Stomach (tissue), 9 donors: Measurements from ENCODE around the gene SOX5. TPM values are rescaled to one million over a fixed set of nuclear protein-coding genes. Genes with fewer than 3 reads are reported as not detected.

Experiments
- DNase-seq, 2 donors: peaks; one replicate each; pipeline versions ENCODE4 v3.0.0 to v3.0.0-alpha.2; 2013 to 2019
- H3K27ac ChIP-seq, 5 donors: fragments of 200-600 bp in 4 of 5; sonication (generic) in 4 of 5; one replicate each; pipeline ENCODE4 v1.5.1; 2013 to 2019; ENCODE audit warnings: mild to moderate bottlenecking in 1 of 5, moderate library complexity in 1 of 5
- H3K27me3 ChIP-seq, 3 donors: fragments of 200-600 bp; sonication (generic); one replicate each; pipeline ENCODE4 v1.5.1; 2017 to 2019; ENCODE audit warnings: mixed run types in 1 of 3
- H3K36me3 ChIP-seq, 4 donors: fragments of 200-600 bp; sonication (generic); 1 replicate in 3 of 4; 2 replicates in 1 of 4; pipeline ENCODE4 v1.5.1; 2016 to 2019
- H3K4me1 ChIP-seq, 4 donors: fragments of 200-600 bp; sonication (generic); one replicate each; pipeline ENCODE4 v1.5.1; 2016 to 2019
- H3K4me3 ChIP-seq, 4 donors: fragments of 200-600 bp; sonication (generic) in 3 of 4; one replicate each; pipeline ENCODE4 v1.5.1; 2016 to 2019; ENCODE audit warnings: mild to moderate bottlenecking in 1 of 4
- H3K9me3 ChIP-seq, 4 donors: fragments of 200-600 bp; sonication (generic); one replicate each; pipeline ENCODE4 v1.5.1; 2016 to 2019
- CTCF ChIP-seq, 7 experiments: fragments of 450-650 bp in 4 of 7; fragments of 200-600 bp in 3 of 7; sonication (generic) in 3 of 7; IDR thresholded peaks; one replicate each; pipeline ENCODE4 v1.5.1; 2016 to 2019; ENCODE audit warnings: antibody characterized with exemption in 7 of 7, control low read depth in 2 of 7, mild to moderate bottlenecking in 1 of 7
- EP300 ChIP-seq: sonication (generic); formaldehyde crosslinking; IDR thresholded peaks from one replicate; pipeline ENCODE4 v1.6.1; 2017; ENCODE audit warnings: antibody characterized with exemption
- POLR2A ChIP-seq, 4 donors: fragments of 450-650 bp; IDR thresholded peaks; one replicate each; pipeline ENCODE4 v1.6.1; 2016; ENCODE audit warnings: antibody characterized with exemption in 4 of 4, control low read depth in 2 of 4, mild to moderate bottlenecking in 1 of 4, moderate library complexity in 1 of 4
- POLR2AphosphoS5 ChIP-seq, 3 donors: sonication (generic); formaldehyde crosslinking; IDR thresholded peaks; one replicate each; pipeline ENCODE4 v1.6.1; 2016; ENCODE audit warnings: antibody characterized with exemption in 3 of 3
- WGBS, 5 donors: extraction: QIAGEN DNeasy Blood & Tissue Kit in 3 of 5; methylation state at CpG; one replicate each; pipeline versions ENCODE4 v1.1.5 to v1.1.7; 2013 to 2018; 5-methylcytosine and 5-hydroxymethylcytosine counted together
- intact Hi-C: fragments of 100-400 bp; cut with DNase I; formaldehyde crosslinking; loops from one replicate; pipeline ENCODE4 v1.15.1; 2023; ENCODE audit warnings: low total_unique reads
- polyA plus RNA-seq, 3 donors: library from polyadenylated mRNA; stranded (reverse); fragments of 200-250 nt; gene quantifications; one replicate each; pipeline ENCODE4 v1.2.3, GENCODE V29; 2013
- total RNA-seq, 5 donors: library from RNA; depleted of rRNA; stranded (reverse); fragments of >200 nt; gene quantifications; one replicate each; pipeline versions ENCODE4 v1.1.0 to v1.2.3, GENCODE V29; 2014 to 2016
- donor health status: healthy with polysubstance abuse.
- donor health status: Bipolar disorder and iron deficiency.
- donor health status: healthy.

The SOX5 gene
- total and polyA plus RNA-seq, 8 donors: 0.85 to 57.2 (median 4.6) TPM

GRCh38 chr12:23699031-23699430 lies 250.4 kb downstream of the SOX5 start:
- no peak for TF ChIP-seq POLR2A (IDR thresholded peaks at IDR 0.05)
- TF ChIP-seq CTCF (IDR thresholded peaks at IDR 0.05): no peak
- TF ChIP-seq POLR2AphosphoS5 (IDR thresholded peaks at IDR 0.05): no peak
- TF ChIP-seq EP300: no peak

GRCh38 chr12:23694920-23695319 lies 254.6 kb downstream of the SOX5 start:
- H3K27me3 ChIP-seq: no peaks in the 10 kb centered on the region
- DNase-seq: no peak
- TF ChIP-seq EP300: no peak
- no peak for TF ChIP-seq POLR2AphosphoS5 (IDR thresholded peaks at IDR 0.05)
- TF ChIP-seq CTCF (IDR thresholded peaks at IDR 0.05): no peak
- TF ChIP-seq POLR2A (IDR thresholded peaks at IDR 0.05): no peak
- H3K36me3 ChIP-seq: no peaks in the 10 kb centered on the region
- H3K4me3 ChIP-seq: no peak overlapping the region
- no peak overlapping the region for H3K27ac ChIP-seq
- intact Hi-C loops: no loop called here
- H3K4me1 ChIP-seq: no peaks in the 10 kb centered on the region
- WGBS, 5 donors: 48 to 61% (median 57%) methylated on average over 2 of the region's 2 CpGs
- H3K9me3 ChIP-seq: peaks cover 0 to 9% (median 0%) of the 10 kb centered on the region in 4 donors

More at GRCh38 chr12:23699031-23699430, 250.4 kb downstream of the SOX5 start:
- Histone ChIP-seq H3K9me3 (peaks cover 0 to 8% (median 0%) of the 10 kb centered on the region in 4 donors), H3K27me3 (no peaks in the 10 kb centered on the region), H3K4me1 (no peaks in the 10 kb centered on the region), H3K27ac (no peak overlapping the region), H3K36me3 (no peaks in the 10 kb centered on the region), H3K4me3 (no peak overlapping the region)
- intact Hi-C loops: no loop called here
- DNase-seq: no peak

GRCh38 chr12:23694307-23694706 lies 255.2 kb downstream of the SOX5 start:
- Histone ChIP-seq H3K27ac (no peak overlapping the region), H3K9me3 (peaks cover 0 to 9% (median 0%) of the 10 kb centered on the region in 4 donors), H3K36me3 (no peaks in the 10 kb centered on the region), H3K4me1 (no peaks in the 10 kb centered on the region), H3K4me3 (no peak overlapping the region), H3K27me3 (no peaks in the 10 kb centered on the region)
- intact Hi-C loops: no loop called here
- TF ChIP-seq POLR2AphosphoS5 (IDR thresholded peaks at IDR 0.05) (no peak), CTCF (IDR thresholded peaks at IDR 0.05) (no peak), EP300 (no peak), POLR2A (IDR thresholded peaks at IDR 0.05) (no peak)
- no peak for DNase-seq

- DNase-seq: no peak
- H3K36me3 ChIP-seq: no peaks in the 10 kb centered on the region
- H3K27ac ChIP-seq: no peak overlapping the region
- no peak for TF ChIP-seq POLR2AphosphoS5 (IDR thresholded peaks at IDR 0.05)
- TF ChIP-seq CTCF (IDR thresholded peaks at IDR 0.05): no peak
- no peak for TF ChIP-seq POLR2A (IDR thresholded peaks at IDR 0.05)
- no peak for TF ChIP-seq EP300
- H3K9me3 ChIP-seq: no peaks in the 10 kb centered on the region
- H3K4me3 ChIP-seq: no peak overlapping the region
- no peaks in the 10 kb centered on the region for H3K27me3 ChIP-seq
- no peaks in the 10 kb centered on the region for H3K4me1 ChIP-seq
- intact Hi-C loops: no loop called here
- 55 to 77% (median 73%) methylated on average over 1 of the region's 1 CpG for WGBS, 5 donors
Observed at GRCh38 chr12:23687947-23688346, 261.5 kb downstream of the SOX5 start.

GRCh38 chr12:23686095-23686494 lies 263.4 kb downstream of the SOX5 start:
- TF ChIP-seq POLR2A (IDR thresholded peaks at IDR 0.05): no peak
- no peak for TF ChIP-seq CTCF (IDR thresholded peaks at IDR 0.05)
- TF ChIP-seq POLR2AphosphoS5 (IDR thresholded peaks at IDR 0.05): no peak
- TF ChIP-seq EP300: no peak
- Histone ChIP-seq H3K4me3 (no peak overlapping the region), H3K27me3 (no peaks in the 10 kb centered on the region), H3K4me1 (no peaks in the 10 kb centered on the region), H3K27ac (no peak overlapping the region), H3K36me3 (no peaks in the 10 kb centered on the region), H3K9me3 (no peaks in the 10 kb centered on the region)
- no peak for DNase-seq
- intact Hi-C loops: no loop called here
